B cell (primary cell): ENCODE results near the gene SLC5A12. TPM values are rescaled to one million over a fixed set of nuclear protein-coding genes. Genes with fewer than 3 reads are reported as not detected.

Source experiments
- ATAC-seq: fragments of 200-7000 bp; cut with Tn5 transposase; one replicate; pipeline ENCODE4 v1.10.0; 2021; ENCODE audit warnings: low read depth, mild to moderate bottlenecking, moderate number of reproducible peaks, moderate library complexity
- CTCF ChIA-PET: fragments of 350-600 bp; sonication (Branson Sonifier 250); formaldehyde crosslinking; loops from one replicate; lab custom pipeline; 2021; ENCODE audit warnings: antibody characterized with exemption, inconsistent platforms; lab: Charles Lee
- POLR2A ChIA-PET: fragments of 350-600 bp; sonication (Branson Sonifier 250); formaldehyde crosslinking; loops from one replicate; lab custom pipeline; 2021; ENCODE audit warnings: antibody characterized with exemption; lab: Charles Lee
- DNase-seq: peaks from one replicate; pipeline ENCODE4 v3.0.0; 2013
- H2AFZ ChIP-seq: 2 replicates; pipeline ENCODE4 v1.6.1; 2012; ENCODE audit warnings: mild to moderate bottlenecking, low read depth, low read length; ENCODE audit not compliant: insufficient read depth, poor library complexity, severe bottlenecking
- H3K27ac ChIP-seq, 2 donors: 1 replicate in 1 of 2; 2 replicates in 1 of 2; pipeline ENCODE4 v1.5.1; 2012 to 2013; ENCODE audit warnings: low read length in 2 of 2, mild to moderate bottlenecking in 2 of 2, moderate library complexity in 1 of 2
- H3K27me3 ChIP-seq, 4 experiments: fragments of 200-600 bp in 1 of 4; sonication (generic) in 1 of 4; replicated peaks in 1 of 4; 1 replicate in 2 of 4; 2 replicates in 2 of 4; pipeline versions ENCODE4 v1.6.1 to v1.7.0; 2013 to 2016; ENCODE audit warnings: low read length in 3 of 4, mild to moderate bottlenecking in 2 of 4, mixed read lengths in 1 of 4, moderate library complexity in 1 of 4; ENCODE audit not compliant: insufficient read depth in 4 of 4, control insufficient read depth in 3 of 4; ENCODE audit errors: control extremely low read depth in 1 of 4
- H3K36me3 ChIP-seq, 2 experiments: replicated peaks in 1 of 2; 1 replicate in 1 of 2; 2 replicates in 1 of 2; pipeline versions ENCODE4 v1.6.1 to v1.7.1; 2013; ENCODE audit warnings: low read length in 1 of 2; ENCODE audit not compliant: insufficient read depth in 2 of 2, control insufficient read depth in 1 of 2; ENCODE audit errors: control extremely low read depth in 1 of 2, extremely low read depth in 1 of 2
- H3K4me1 ChIP-seq, 2 donors: fragments of 200-600 bp in 1 of 2; sonication (generic) in 1 of 2; 1 replicate in 1 of 2; 2 replicates in 1 of 2; pipeline versions ENCODE4 v1.5.1 to v1.6.1; 2013 to 2017; ENCODE audit warnings: low read length in 2 of 2; ENCODE audit not compliant: control insufficient read depth in 2 of 2, insufficient read depth in 2 of 2
- H3K4me2 ChIP-seq: replicated peaks from 2 replicates; pipeline ENCODE3; 2012; ENCODE audit warnings: mild to moderate bottlenecking, low read depth, low read length; ENCODE audit not compliant: poor library complexity, severe bottlenecking
- H3K4me3 ChIP-seq, 5 experiments: fragments of 200-600 bp in 1 of 5; sonication (generic) in 1 of 5; 1 replicate in 3 of 5; 2 replicates in 2 of 5; pipeline versions ENCODE4 v1.5.1 to v1.7.0; 2011 to 2016; ENCODE audit warnings: low read length in 4 of 5, mild to moderate bottlenecking in 4 of 5, low read depth in 2 of 5, control low read depth in 1 of 5, moderate library complexity in 1 of 5; ENCODE audit not compliant: insufficient read depth in 1 of 5; ENCODE audit errors: control extremely low read depth in 1 of 5, extremely low read depth in 1 of 5
- H3K79me2 ChIP-seq: fragments of 200-600 bp; sonication (generic); one replicate; pipeline ENCODE4 v1.6.0; 2016; ENCODE audit warnings: low read length; ENCODE audit not compliant: control insufficient read depth, insufficient read depth
- H3K9ac ChIP-seq: fragments of 200-600 bp; sonication (generic); 2 replicates; pipeline ENCODE4 v1.6.1; 2017; ENCODE audit warnings: mild to moderate bottlenecking, low read length, moderate library complexity
- H3K9me3 ChIP-seq, 3 donors: one replicate each; pipeline versions ENCODE4 v1.6.1 to v1.7.1; 2013; ENCODE audit warnings: low read length in 2 of 3; ENCODE audit not compliant: control insufficient read depth in 2 of 3, insufficient read depth in 1 of 3; ENCODE audit errors: control extremely low read depth in 1 of 3
- H4K20me1 ChIP-seq: 2 replicates; pipeline ENCODE4 v1.6.0; 2012; ENCODE audit warnings: mild to moderate bottlenecking, low read length; ENCODE audit not compliant: insufficient read depth, control insufficient read depth, poor library complexity, severe bottlenecking
- H3K27ac Mint-ChIP-seq: one replicate; pipeline ENCODE4 v1.8.0; 2021; ENCODE audit warnings: mixed read lengths
- H3K27me3 Mint-ChIP-seq: one replicate; pipeline ENCODE4 v1.8.0; 2021; ENCODE audit warnings: mixed read lengths
- H3K4me1 Mint-ChIP-seq: one replicate; pipeline ENCODE4 v1.8.0; 2021; ENCODE audit warnings: mixed read lengths
- H3K4me3 Mint-ChIP-seq: one replicate; pipeline ENCODE4 v1.8.0; 2021; ENCODE audit warnings: mixed read lengths
- H3K9me3 Mint-ChIP-seq: one replicate; pipeline ENCODE4 v1.8.0; 2022; ENCODE audit warnings: mixed read lengths; ENCODE audit not compliant: insufficient read depth
- CTCF ChIP-seq: fragments of 200-600 bp; IDR thresholded peaks from one replicate; pipeline ENCODE4 v1.8.0; 2022; ENCODE audit warnings: antibody characterized with exemption, mild to moderate bottlenecking
- EZH2 ChIP-seq: IDR thresholded peaks from 2 replicates; pipeline ENCODE4 v1.6.1; 2012; ENCODE audit warnings: borderline replicate concordance, low read depth, mild to moderate bottlenecking, moderate library complexity, low read length; ENCODE audit not compliant: insufficient read depth, poor library complexity, severe bottlenecking
- WGBS: methylation state at CpG from one replicate; pipeline ENCODE4 v1.1.5; 2013; ENCODE audit warnings: missing lambda C conversion rate; ENCODE audit not compliant: insufficient coverage; 5-methylcytosine and 5-hydroxymethylcytosine counted together
- intact Hi-C: fragments of 100-400 bp; cut with micrococcal nuclease; formaldehyde crosslinking; loops from one replicate; pipeline ENCODE4 v1.10.0; 2022
- polyA plus RNA-seq: library from polyadenylated mRNA; depleted of rRNA; stranded (reverse); fragments of >200 nt; gene quantifications from 2 replicates; pipeline ENCODE4 v1.2.3, GENCODE V29; 2012
- total RNA-seq, 2 donors: library from RNA; stranded (reverse); fragments of 120-200 nt in 1 of 2; gene quantifications; 1 replicate in 1 of 2; 2 replicates in 1 of 2; pipeline versions ENCODE4 v1.2.3 to v1.2.4, GENCODE V29; 2013 to 2022

The SLC5A12 gene
- total and polyA plus RNA-seq, 2 donors (not counting 1 experiment from before 2014, with no cell fraction given): not detected

GRCh38 chr11:26710489-26710888 is 11.4 kb downstream of the SLC5A12 start:
- Histone ChIP-seq H3K36me3 (no peaks in the 10 kb centered on the region), H3K27me3 (no peaks in the 10 kb centered on the region), H3K4me1 (no peaks in the 10 kb centered on the region), H3K9ac (no peak overlapping the region), H3K27ac (no peak overlapping the region), H3K9me3 (no peaks in the 10 kb centered on the region), H3K79me2 (no peaks in the 10 kb centered on the region), H2AFZ (no peak overlapping the region), H3K4me3 (no peak overlapping the region), H4K20me1 (no peaks in the 10 kb centered on the region), H3K4me2 (no peak overlapping the region)
- no peaks in the 10 kb centered on the region for H3K27me3 Mint-ChIP-seq
- WGBS: no CpG with 5 or more reads among the region's 2 CpGs
- ChIA-PET POLR2A (no interaction called here), CTCF (no interaction called here)
- TF ChIP-seq CTCF: no peak
- TF ChIP-seq EZH2: no peak
- H3K4me1 Mint-ChIP-seq: no peaks in the 10 kb centered on the region
- no peak for ATAC-seq
- no peak overlapping the region for H3K4me3 Mint-ChIP-seq
- intact Hi-C loops: no loop called here
- no peaks in the 10 kb centered on the region for H3K9me3 Mint-ChIP-seq
- DNase-seq: no peak
- H3K27ac Mint-ChIP-seq: no peak overlapping the region

GRCh38 chr11:26708736-26709456 is 13.0 kb downstream of the SLC5A12 start:
- no CpG with 5 or more reads among the region's 2 CpGs for WGBS
- H3K27me3 Mint-ChIP-seq: no peaks in the 10 kb centered on the region
- POLR2A ChIA-PET: no interaction called here

More at GRCh38 chr11:26708736-26709456, 13.0 kb downstream of the SLC5A12 start:
- no peaks in the 10 kb centered on the region for H3K9me3 Mint-ChIP-seq
- Histone ChIP-seq H3K9ac (no peak overlapping the region), H3K9me3 (no peaks in the 10 kb centered on the region), H3K4me3 (no peak overlapping the region), H3K79me2 (no peaks in the 10 kb centered on the region), H3K27ac (no peak overlapping the region), H3K27me3 (no peaks in the 10 kb centered on the region), H3K4me1 (no peaks in the 10 kb centered on the region), H2AFZ (no peak overlapping the region), H3K36me3 (no peaks in the 10 kb centered on the region), H3K4me2 (no peak overlapping the region), H4K20me1 (no peaks in the 10 kb centered on the region)
- no peak overlapping the region for H3K4me3 Mint-ChIP-seq
- ATAC-seq: no peak
- TF ChIP-seq CTCF (no peak), EZH2 (no peak)
- CTCF ChIA-PET: no interaction called here
- no peaks in the 10 kb centered on the region for H3K4me1 Mint-ChIP-seq
- no peak overlapping the region for H3K27ac Mint-ChIP-seq
- DNase-seq: no peak
- intact Hi-C loops: no loop called here
